Loucy (cell line): Measurements from ENCODE around the gene FCER2.

Experiments used
- H2AFZ ChIP-seq: fragments of 200-600 bp; sonication (generic); 2 replicates; pipeline ENCODE4 v1.6.0; 2016; ENCODE audit warnings: antibody characterized with exemption, mild to moderate bottlenecking, low read length, moderate library complexity
- H3F3A ChIP-seq: fragments of 200-600 bp; 2 replicates; pipeline ENCODE4 v1.6.0; 2016; ENCODE audit warnings: antibody characterized with exemption, low read depth, mild to moderate bottlenecking
- H3K27me3 ChIP-seq: fragments of 200-600 bp; sonication (generic); 2 replicates; pipeline ENCODE4 v1.6.1; 2014; ENCODE audit warnings: low read length, mild to moderate bottlenecking; ENCODE audit not compliant: insufficient read depth, poor library complexity, severe bottlenecking
- H3K36me3 ChIP-seq: fragments of 200-600 bp; sonication (generic); 2 replicates; pipeline ENCODE4 v1.6.1; 2016; ENCODE audit warnings: low read length; ENCODE audit not compliant: insufficient read depth
- H3K4me1 ChIP-seq: fragments of 200-600 bp; sonication (generic); 2 replicates; pipeline ENCODE4 v1.5.1; 2014; ENCODE audit warnings: low read length, mild to moderate bottlenecking; ENCODE audit not compliant: insufficient read depth, poor library complexity, severe bottlenecking
- H3K4me2 ChIP-seq: fragments of 200-600 bp; sonication (generic); 2 replicates; pipeline ENCODE4 v1.6.0; 2014; ENCODE audit warnings: antibody characterized with exemption, low read length, low read depth, mild to moderate bottlenecking; ENCODE audit not compliant: poor library complexity, severe bottlenecking
- H3K4me3 ChIP-seq: fragments of 200-600 bp; sonication (generic); 2 replicates; pipeline ENCODE4 v1.5.1; 2014; ENCODE audit warnings: low read length, mild to moderate bottlenecking, mixed read lengths; ENCODE audit not compliant: poor library complexity, severe bottlenecking
- H3K79me2 ChIP-seq: fragments of 200-600 bp; sonication (generic); 2 replicates; pipeline ENCODE4 v1.6.1; 2014; ENCODE audit warnings: low read length; ENCODE audit not compliant: insufficient read depth
- H3K9ac ChIP-seq: fragments of 200-600 bp; sonication (generic); 2 replicates; pipeline ENCODE4 v1.6.0; 2014; ENCODE audit warnings: mild to moderate bottlenecking, low read depth, low read length, moderate library complexity; ENCODE audit not compliant: poor library complexity, severe bottlenecking
- H3K9me2 ChIP-seq: fragments of 200-600 bp; sonication (generic); replicated peaks from 2 replicates; pipeline ENCODE4 v1.6.1; 2016; ENCODE audit warnings: low read depth, low read length, mixed read lengths
- H3K9me3 ChIP-seq: fragments of 200-600 bp; sonication (generic); 2 replicates; pipeline ENCODE4 v1.6.1; 2014; ENCODE audit warnings: mild to moderate bottlenecking, antibody characterized with exemption, low read length, low read depth; ENCODE audit not compliant: insufficient read depth
- H4K20me1 ChIP-seq: fragments of 200-600 bp; sonication (generic); 2 replicates; pipeline ENCODE4 v1.6.0; 2014; ENCODE audit warnings: antibody characterized with exemption, low read length, mild to moderate bottlenecking; ENCODE audit not compliant: insufficient read depth, poor library complexity, severe bottlenecking
- EZH2phosphoT487 ChIP-seq: fragments of 200-600 bp; IDR thresholded peaks from 2 replicates; pipeline ENCODE4 v1.6.1; 2018; ENCODE audit warnings: antibody characterized with exemption, mild to moderate bottlenecking, moderate library complexity, borderline replicate concordance
- TF ChIP-seq, protein P1 (sequence below): fragments of 200-600 bp; sonication (generic); conservative IDR thresholded peaks from 2 replicates; pipeline ENCODE4 v1.5.1; 2014; ENCODE audit warnings: mild to moderate bottlenecking, antibody characterized with exemption, low read length

The FCER2 gene

DNA sequence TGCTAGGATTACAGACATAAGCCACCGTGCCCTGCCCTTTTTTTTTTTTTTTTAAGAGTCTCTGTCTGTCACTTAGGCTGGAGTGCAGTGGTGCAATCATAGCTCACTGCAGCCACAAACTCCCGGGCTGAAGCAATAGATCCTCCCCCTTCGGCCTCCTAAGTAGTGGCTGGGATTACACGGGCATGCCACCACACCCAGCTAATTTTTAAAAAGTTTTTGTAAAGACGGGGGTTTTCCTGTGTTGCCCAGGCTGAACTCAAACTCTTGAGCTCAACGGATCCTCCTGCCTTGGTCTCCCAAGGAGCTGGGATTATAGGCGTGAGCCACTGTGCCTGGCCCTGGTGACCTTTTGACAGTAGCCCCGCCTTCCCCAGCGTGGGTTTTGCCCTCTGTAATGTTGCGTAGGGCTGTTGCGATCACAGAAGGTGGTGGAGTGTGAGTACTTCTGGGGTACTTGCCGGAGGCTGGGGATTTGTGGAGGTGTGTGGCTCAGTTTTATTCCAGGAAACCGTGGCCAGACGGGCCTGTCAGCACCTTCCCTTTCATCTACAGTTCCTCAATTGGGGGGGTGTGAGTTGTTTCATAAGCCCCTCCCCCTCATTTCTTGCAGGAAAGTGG lies 44.7 kb downstream of the FCER2 start:
- Histone ChIP-seq H3K9me2 (no peaks in the 10 kb centered on the region), H4K20me1 (no peaks in the 10 kb centered on the region), H3K9ac (no peak overlapping the region), H3F3A (no peaks in the 10 kb centered on the region), H3K4me2 (no peak overlapping the region), H3K79me2 (no peaks in the 10 kb centered on the region), H2AFZ (peak overlapping the region; percentile 83; the same call in 1 of the 2 replicates), H3K4me1 (peaks cover 2% of the 10 kb centered on the region), H3K4me3 (no peak overlapping the region), H3K36me3 (no peaks in the 10 kb centered on the region), H3K9me3 (no peaks in the 10 kb centered on the region), H3K27me3 (no peaks in the 10 kb centered on the region)
- TF ChIP-seq EZH2phosphoT487, result no peak
- TF ChIP-seq, protein P1, sequence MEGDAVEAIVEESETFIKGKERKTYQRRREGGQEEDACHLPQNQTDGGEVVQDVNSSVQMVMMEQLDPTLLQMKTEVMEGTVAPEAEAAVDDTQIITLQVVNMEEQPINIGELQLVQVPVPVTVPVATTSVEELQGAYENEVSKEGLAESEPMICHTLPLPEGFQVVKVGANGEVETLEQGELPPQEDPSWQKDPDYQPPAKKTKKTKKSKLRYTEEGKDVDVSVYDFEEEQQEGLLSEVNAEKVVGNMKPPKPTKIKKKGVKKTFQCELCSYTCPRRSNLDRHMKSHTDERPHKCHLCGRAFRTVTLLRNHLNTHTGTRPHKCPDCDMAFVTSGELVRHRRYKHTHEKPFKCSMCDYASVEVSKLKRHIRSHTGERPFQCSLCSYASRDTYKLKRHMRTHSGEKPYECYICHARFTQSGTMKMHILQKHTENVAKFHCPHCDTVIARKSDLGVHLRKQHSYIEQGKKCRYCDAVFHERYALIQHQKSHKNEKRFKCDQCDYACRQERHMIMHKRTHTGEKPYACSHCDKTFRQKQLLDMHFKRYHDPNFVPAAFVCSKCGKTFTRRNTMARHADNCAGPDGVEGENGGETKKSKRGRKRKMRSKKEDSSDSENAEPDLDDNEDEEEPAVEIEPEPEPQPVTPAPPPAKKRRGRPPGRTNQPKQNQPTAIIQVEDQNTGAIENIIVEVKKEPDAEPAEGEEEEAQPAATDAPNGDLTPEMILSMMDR, result no peak

DNA sequence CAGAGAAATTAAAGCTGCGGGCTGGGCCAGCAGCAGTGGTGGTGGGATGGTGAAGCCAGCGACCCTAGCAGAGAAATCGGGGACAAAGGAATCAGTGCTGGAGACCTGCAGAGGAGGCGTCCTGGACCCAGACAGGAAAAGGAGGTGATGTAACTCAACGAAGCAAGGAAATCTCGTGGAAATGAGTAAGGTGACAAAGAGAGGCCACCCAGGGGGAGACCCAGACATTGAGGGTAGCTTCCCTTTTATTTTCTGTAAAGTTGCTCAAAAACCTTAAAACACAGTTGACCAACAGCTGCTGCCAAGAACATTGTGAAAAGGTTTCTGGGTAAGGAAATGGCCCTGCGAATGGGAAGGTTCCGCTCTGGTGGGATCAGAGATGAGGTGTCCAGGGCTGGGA lies 46.4 kb downstream of the FCER2 start:
- H3K79me2 ChIP-seq, result no peaks in the 10 kb centered on the region
- H3F3A ChIP-seq, result no peaks in the 10 kb centered on the region
- H3K36me3 ChIP-seq, result no peaks in the 10 kb centered on the region
- no peaks in the 10 kb centered on the region for H3K9me2 ChIP-seq
- no peak overlapping the region for H3K4me3 ChIP-seq
- H3K27me3 ChIP-seq, result no peaks in the 10 kb centered on the region
- TF ChIP-seq, protein P1, result no peak
- TF ChIP-seq EZH2phosphoT487, result no peak
- no peak overlapping the region for H3K4me2 ChIP-seq
- H3K4me1 ChIP-seq, result peaks cover 4% of the 10 kb centered on the region
- no peak overlapping the region for H3K9ac ChIP-seq
- H3K9me3 ChIP-seq, result no peaks in the 10 kb centered on the region
- no peaks in the 10 kb centered on the region for H4K20me1 ChIP-seq
- no peak overlapping the region for H2AFZ ChIP-seq

DNA sequence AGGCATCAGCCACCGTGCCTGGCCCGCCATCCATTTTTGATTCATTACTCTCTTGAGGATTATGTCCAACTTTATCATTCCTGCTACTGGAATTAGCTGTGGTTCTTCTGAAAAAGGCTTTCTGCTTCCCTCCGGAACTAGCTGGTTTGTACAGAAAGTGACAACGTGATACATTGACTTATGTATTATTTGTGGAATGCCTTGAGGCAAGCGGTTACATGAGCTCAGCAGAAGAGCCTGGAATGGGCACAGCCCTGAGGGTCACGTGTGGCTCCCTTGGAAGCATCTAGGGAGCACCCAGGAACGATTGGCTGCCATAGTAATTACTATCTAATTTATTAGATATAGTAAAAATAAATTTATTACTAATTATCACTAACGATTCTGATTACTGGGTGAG lies 47.5 kb downstream of the FCER2 start:
- no peaks in the 10 kb centered on the region for H3K9me3 ChIP-seq
- TF ChIP-seq, protein P1, result no peak
- no peak for TF ChIP-seq EZH2phosphoT487
- no peaks in the 10 kb centered on the region for H3K9me2 ChIP-seq
- H2AFZ ChIP-seq, result no peak overlapping the region
- H3K4me2 ChIP-seq, result no peak overlapping the region
- H3F3A ChIP-seq, result no peaks in the 10 kb centered on the region
- H3K36me3 ChIP-seq, result no peaks in the 10 kb centered on the region
- no peaks in the 10 kb centered on the region for H3K27me3 ChIP-seq
- H3K4me1 ChIP-seq, result peaks cover 4% of the 10 kb centered on the region
- H3K4me3 ChIP-seq, result no peak overlapping the region
- no peaks in the 10 kb centered on the region for H4K20me1 ChIP-seq
- no peaks in the 10 kb centered on the region for H3K79me2 ChIP-seq
- H3K9ac ChIP-seq, result no peak overlapping the region
